Measurements from ENCODE around the gene LMBR1.
"Not testable (repeated sequence)": the region's sequence is repeated elsewhere in the genome, so short reads cannot be mapped to it uniquely, and the experiment has no call there.

The LMBR1 gene

GRCh38 chr7:156752367-156753228 lies 140.4 kb downstream of the LMBR1 start:
- DNase-seq, result no peak

DNA sequence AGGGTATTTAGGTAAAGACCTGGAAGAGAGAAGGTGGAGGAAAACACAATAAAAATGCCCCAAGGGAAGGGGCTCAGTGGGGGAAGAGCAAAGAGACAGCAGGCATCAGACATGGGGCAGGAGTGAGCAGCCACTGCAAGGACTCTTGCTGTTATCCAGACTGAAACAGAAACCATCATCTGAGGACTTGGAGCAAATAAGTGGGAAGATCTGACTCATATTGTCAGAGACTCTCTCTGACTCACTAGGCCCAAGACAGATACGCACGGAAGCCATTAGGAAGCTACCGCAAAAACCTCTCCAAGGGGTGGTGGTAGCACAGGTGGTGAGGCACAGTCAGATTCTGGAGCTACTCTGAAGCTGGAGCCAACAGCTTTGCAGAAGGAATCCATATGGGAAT lies 141.7 kb downstream of the LMBR1 start:
- DNase-seq, result no peak

DNA sequence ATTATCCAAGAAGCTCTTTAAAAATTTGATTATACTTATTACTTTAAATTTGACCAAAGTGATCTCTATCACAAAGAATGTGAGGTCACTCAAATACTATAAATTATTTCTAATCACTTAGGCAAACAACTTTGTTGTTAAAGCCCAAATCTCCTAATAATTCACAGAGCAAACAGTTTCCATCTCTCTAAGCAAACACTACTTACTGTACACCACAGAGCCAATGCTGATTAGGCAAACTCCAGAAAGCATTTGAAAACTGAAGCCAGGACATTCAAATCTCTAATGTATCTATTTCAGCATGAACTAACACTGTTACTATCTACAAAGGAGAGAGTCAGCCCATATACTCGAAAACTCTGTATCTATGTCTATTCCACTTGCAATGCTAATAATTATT lies 145.3 kb downstream of the LMBR1 start:
- no peak for DNase-seq

GRCh38 chr7:156746891-156747290 lies 146.1 kb downstream of the LMBR1 start:
- no peak for DNase-seq

DNA sequence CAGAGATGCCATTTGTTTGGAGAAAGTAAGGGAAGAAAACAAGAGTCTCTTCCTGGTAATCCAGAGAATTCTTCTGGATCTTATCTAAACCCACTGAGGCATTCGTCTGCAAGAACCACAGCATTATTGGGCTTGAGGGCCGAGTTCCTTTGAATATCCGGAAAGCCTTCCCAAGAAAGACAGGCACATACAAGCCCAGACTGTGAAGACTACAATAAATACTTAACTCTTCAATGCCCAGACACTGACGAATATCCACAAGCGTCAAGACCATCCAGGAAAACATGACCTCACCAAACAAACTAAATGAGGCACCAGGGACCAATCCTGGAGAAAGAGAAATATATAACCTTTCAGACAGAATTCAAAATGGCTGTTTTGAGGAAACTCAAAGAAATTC lies 153.4 kb downstream of the LMBR1 start:
- no peak for DNase-seq

GRCh38 chr7:156735851-156736250 lies 157.1 kb downstream of the LMBR1 start:
- DNase-seq, result no peak

DNA sequence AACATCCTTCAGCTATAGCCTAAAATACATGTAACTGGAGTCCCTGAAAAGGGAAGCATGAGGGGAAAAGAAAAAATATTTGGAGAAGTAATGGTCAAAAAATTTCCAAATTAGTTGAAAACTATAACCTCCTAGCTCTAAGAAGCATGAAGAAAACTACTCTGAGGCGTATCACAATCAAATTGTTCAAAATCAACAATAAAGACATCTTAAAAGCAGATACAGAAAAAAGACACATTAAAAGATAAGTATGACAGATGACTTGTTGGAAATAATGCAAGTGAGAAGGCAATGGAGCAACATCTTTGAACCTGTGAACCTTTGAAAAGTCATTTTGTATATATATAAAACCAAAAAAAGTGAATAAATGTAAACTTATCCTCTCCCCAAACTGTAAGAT lies 159.3 kb downstream of the LMBR1 start:
- DNase-seq, result no peak

DNA sequence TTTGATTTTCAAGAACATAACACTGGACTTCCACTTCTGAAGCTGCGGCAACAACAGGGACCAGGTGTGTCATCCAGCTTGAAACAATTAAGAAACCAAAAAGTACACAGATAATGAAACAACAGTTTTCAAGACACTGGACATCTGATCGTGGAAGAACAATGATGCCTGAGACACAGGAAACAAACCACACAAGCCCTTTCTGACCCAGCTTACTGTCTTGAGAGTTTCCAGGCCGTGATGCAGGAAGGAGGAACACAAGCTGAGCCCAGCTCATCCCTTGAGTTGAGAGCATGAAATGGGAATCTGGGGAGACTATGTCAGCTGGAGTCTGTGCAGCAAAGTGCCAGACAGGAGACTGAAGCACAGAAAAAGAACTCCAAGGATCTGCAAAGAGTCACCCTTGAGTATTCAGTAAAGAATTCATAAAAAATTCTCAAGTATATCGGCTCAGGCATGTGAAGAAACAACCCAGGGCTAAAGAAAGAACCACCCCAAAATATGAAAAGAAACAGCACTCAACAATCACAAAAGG lies 160.8 kb downstream of the LMBR1 start:
- DNase-seq, result no peak

GRCh38 chr7:156731651-156732050 lies 161.3 kb downstream of the LMBR1 start:
- DNase-seq, result no peak

DNA sequence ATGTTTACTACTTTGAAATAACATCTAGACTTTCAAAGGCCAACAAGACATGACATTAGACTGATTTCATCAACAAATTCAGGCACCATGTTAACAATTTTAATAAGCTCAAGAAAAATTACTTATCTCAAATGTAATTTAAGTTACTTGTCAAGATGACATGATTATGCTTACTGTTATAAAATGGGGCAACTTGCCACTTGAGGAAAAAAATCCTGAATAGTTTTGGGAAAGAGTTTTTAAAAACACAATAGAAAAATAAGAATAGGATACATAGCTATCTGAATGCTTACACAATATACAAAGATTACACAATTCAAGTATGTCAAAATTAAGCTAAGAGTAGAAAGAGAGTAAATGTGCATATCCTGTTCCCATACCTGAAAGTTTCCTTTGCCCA lies 167.0 kb downstream of the LMBR1 start:
- no peak for DNase-seq

GRCh38 chr7:156725073-156725472 lies 167.9 kb downstream of the LMBR1 start:
- DNase-seq, result no peak

DNA sequence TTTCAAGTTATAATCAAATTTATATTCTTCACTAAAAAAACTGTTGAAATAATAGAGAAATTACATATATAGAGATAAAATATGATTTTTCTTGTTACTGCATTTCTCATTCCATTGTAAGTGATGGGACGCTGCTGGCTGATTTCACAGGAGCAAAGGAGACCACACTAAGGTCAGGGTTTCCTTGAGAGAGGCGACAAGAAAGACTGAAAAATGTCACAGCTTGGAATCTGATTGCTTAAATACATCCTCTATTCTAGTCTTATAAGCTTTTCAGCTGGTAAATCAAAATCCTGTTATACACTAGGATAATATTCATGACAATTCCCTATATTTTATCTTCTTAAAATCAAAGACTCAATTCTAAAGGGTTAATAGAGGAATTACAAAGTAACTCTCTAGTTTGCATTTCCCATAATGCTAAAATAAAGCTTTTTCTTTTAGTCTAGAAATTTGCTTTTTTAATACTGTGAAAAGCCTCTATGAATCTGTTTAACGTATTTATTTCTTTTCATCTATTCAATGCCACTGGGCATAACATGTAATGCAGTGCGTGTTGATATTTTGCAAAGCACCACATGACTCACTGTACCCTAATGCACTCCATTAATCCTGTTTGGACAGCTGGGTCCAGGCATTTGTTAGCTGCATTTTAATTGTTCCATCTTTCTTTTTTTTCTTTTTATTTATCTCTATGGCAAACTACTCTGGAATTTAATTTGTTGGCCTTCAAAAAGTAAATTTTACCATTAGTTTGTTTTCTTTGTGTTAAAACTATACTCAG lies 170.7 kb downstream of the LMBR1 start:
- no peak for DNase-seq

DNA sequence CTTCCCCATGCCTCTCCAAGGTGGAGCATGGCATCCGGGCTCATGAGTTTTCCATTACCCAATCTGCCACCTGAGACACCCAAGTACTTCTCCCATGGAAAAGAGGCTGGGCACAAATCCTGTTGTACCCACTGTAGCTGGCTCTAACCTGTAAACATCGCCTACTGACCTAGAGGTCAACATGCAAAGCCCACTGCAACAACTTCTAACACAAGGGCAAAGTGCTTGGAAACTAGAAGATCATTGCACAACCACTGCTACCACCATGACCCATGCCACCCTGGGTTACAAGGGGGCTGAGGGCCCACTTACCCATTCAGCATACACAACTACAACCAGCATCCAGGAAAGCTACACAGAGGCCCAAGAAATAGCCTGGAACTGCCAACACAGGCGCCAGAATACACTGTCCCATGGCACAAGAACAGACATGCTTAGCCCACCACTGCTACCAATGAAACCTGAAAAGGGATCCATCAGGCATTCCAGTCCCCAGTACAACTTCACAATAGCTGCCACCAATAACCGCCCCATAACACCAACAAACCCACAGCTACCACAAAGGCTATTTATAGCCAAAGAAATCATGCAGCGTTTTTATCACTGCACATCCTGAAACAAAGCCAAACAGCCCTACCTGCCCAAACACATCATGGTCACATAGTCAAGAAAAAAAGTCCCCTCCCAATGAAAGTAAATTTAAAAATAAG lies 189.1 kb downstream of the LMBR1 start:
- no peak for DNase-seq

DNA sequence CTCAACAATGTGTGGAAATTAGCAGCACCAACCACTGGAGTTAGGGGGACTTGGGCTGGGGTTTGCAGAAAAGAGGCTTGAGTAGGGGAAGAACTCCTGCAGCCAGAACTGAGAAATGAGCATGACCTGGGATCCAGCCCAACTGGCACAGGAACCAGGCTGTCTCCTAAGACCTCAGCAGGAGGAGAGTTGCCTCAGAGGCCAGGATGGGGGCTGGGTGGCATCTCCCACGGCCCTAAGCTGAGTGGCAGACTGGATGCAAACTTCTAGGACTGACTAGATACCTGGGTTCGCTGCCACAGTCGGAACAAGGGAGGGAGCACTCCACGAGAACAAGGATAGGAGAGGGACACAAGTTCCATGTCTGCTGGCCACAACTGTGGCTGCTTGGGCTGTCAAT lies 189.8 kb downstream of the LMBR1 start:
- DNase-seq, result no peak

DNA sequence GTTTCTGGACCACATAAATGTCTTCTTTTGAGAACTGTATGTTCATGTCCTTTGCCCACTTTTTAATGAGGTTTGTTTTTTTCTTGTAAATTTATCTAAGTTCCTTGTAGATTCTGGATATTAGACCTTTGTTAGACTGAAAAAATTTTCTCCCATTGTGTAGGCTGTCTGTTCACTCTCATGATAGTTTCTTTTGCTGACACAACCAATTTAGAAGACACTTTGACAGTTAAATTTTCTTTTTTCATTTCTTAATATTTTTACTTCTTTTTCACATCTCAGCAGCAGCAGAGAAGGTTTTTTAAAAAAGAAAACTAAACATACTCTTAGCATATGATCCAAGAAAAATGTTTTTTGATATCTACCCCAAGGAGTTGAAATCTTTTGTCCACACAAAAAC lies 190.6 kb downstream of the LMBR1 start:
- no peak for DNase-seq

- not testable (repeated sequence) for DNase-seq
These were observed 191.2 kb downstream of the LMBR1 start for GRCh38 chr7:156701787-156702186.

- not testable (repeated sequence) for DNase-seq
These were observed 194.5 kb downstream of the LMBR1 start for GRCh38 chr7:156698512-156698911.

DNA sequence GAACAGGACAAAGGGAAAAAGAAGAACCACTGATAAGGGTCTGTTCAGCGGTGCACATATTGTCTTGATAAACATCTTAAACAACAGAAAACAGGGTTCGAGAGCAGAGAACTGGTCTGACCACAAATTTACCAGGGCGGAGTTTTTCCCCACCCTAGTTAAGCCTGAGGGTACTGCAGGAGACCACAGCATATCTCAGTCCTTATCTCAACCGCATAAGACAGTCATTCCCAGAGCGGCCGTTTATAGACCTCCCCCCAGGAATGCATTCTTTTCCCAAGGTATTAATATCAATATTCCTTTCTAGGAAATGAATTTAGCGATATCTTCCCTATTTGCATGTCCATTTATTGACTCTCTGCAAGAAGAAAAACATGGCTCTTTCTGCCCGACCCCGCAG lies 195.7 kb downstream of the LMBR1 start:
- not testable (repeated sequence) for DNase-seq

GRCh38 chr7:156693627-156694026 lies 199.4 kb downstream of the LMBR1 start:
- no peak for DNase-seq

DNA sequence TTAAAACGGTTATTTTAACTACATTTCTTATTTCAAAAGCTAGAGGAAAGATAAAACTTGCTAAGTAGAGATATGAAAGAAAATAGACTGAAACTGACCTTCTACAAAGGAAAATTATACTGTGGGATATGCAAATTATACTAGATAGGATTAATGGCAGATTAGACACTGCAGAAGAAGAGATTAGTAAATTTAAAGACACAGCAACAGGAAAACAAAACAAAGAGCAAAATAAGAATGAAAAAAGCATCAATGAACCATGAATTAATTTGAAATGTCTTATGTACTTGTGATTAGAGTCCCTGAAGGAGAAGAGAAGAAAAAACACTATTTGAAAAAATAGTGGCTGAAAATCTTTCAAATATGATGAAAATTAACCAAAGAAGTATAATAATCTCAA lies 200.1 kb downstream of the LMBR1 start:
- DNase-seq, result no peak

GRCh38 chr7:156691764-156692163 lies 201.2 kb downstream of the LMBR1 start:
- no peak for DNase-seq

DNA sequence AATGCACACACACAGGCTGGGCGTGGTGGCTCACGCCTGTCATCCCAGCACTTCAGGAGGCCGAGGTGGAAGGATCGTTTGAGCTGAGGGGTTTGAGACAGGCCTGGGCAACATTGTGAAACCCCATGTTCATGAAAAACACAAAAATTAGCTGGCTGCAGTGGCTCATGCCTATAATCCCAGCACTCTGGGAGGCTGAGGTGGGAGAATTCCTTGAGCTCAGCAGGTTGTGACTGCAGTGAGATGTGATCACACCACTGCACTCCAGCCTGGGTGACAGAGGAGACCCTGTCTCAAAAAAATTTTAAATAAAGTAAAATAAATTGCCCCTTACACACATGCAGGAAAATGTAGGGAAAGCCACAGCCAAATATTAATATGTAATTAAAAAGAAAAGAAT lies 208.3 kb downstream of the LMBR1 start:
- no peak for DNase-seq

GRCh38 chr7:156684251-156684650 lies 208.7 kb downstream of the LMBR1 start:
- no peak for DNase-seq

Measured in activated gamma-delta T cell (primary cell).